ENCODE data around the gene CYP27B1. TPM values are rescaled to one million over a fixed set of nuclear protein-coding genes. Genes with fewer than 3 reads are reported as not detected.

CYP27B1 gene
- total RNA-seq, 4 donors from 2014 or later: 0.27 to 0.57 (median 0.31) TPM; not detected in 1

- H3K27ac ChIP-seq: no peak overlapping the region
- peaks cover 98% of the 10 kb centered on the region for H3K27me3 ChIP-seq
- WGBS, 2 donors (ENCODE audit: low coverage in 1 of 2): 15 to 27% methylated on average over 6 to 12 of the region's 49 CpGs
- H3K4me3 ChIP-seq: peak overlapping the region in 1 of 2 donors; percentile 26
- ATAC-seq: no peak
- peaks cover 4 to 39% (median 31%) of the 10 kb centered on the region in 3 donors for H3K4me1 ChIP-seq
- no peaks in the 10 kb centered on the region for H3K36me3 ChIP-seq
- H3K9me3 ChIP-seq: no peaks in the 10 kb centered on the region
- TF ChIP-seq POLR2AphosphoS5 (IDR thresholded peaks at IDR 0.05) (no peak), CTCF (IDR thresholded peaks at IDR 0.05) (peak in 2 of 4 experiments; percentile 10 to 20)
Observed at GRCh38 chr12:57735952-57736740, 30.7 kb downstream of the CYP27B1 start.

GRCh38 chr12:57735198-57735855 is 31.6 kb downstream of the CYP27B1 start:
- ATAC-seq: no peak
- Histone ChIP-seq H3K36me3 (no peaks in the 10 kb centered on the region), H3K4me3 (peak overlapping the region in 1 of 2 donors; percentile 26), H3K9me3 (no peaks in the 10 kb centered on the region), H3K4me1 (peaks cover 4 to 39% (median 31%) of the 10 kb centered on the region in 3 donors), H3K27me3 (peaks cover 98% of the 10 kb centered on the region), H3K27ac (no peak overlapping the region)
- no peak for TF ChIP-seq EP300 (IDR thresholded peaks at IDR 0.05)
- TF ChIP-seq POLR2A (IDR thresholded peaks at IDR 0.05): no peak
- no peak for TF ChIP-seq CTCF (IDR thresholded peaks at IDR 0.05)
- no peak for TF ChIP-seq POLR2AphosphoS5 (IDR thresholded peaks at IDR 0.05)
- WGBS, 2 donors (ENCODE audit: low coverage in 1 of 2): 28 to 39% methylated on average over 3 to 6 of the region's 8 CpGs

GRCh38 chr12:57734591-57734990 is 32.3 kb downstream of the CYP27B1 start:
- H3K27ac ChIP-seq: no peak overlapping the region
- TF ChIP-seq EP300 (IDR thresholded peaks at IDR 0.05): no peak
- TF ChIP-seq CTCF (IDR thresholded peaks at IDR 0.05): no peak
- TF ChIP-seq POLR2A (IDR thresholded peaks at IDR 0.05): no peak
- no peak for TF ChIP-seq POLR2AphosphoS5 (IDR thresholded peaks at IDR 0.05)
- WGBS, 2 donors (ENCODE audit: low coverage in 1 of 2): 43 to 89% methylated on average over 1 to 3 of the region's 4 CpGs
- ATAC-seq: no peak
- no peaks in the 10 kb centered on the region for H3K9me3 ChIP-seq
- peaks cover 98% of the 10 kb centered on the region for H3K27me3 ChIP-seq
- H3K36me3 ChIP-seq: no peaks in the 10 kb centered on the region
- H3K4me3 ChIP-seq: no peak overlapping the region
- H3K4me1 ChIP-seq: peaks cover 4 to 39% (median 31%) of the 10 kb centered on the region in 3 donors

- Histone ChIP-seq H3K27ac (no peak overlapping the region), H3K4me1 (peaks cover 4 to 37% (median 30%) of the 10 kb centered on the region in 3 donors), H3K9me3 (no peaks in the 10 kb centered on the region), H3K4me3 (no peak overlapping the region), H3K36me3 (no peaks in the 10 kb centered on the region), H3K27me3 (peaks cover 94% of the 10 kb centered on the region)
- ATAC-seq: no peak
- no peak for TF ChIP-seq POLR2AphosphoS5 (IDR thresholded peaks at IDR 0.05)
- TF ChIP-seq EP300 (IDR thresholded peaks at IDR 0.05): no peak
- no peak for TF ChIP-seq POLR2A (IDR thresholded peaks at IDR 0.05)
- 100% methylated on average over 1 of the region's 6 CpGs; no CpG with 5 or more reads in 1 of the 2 donors for WGBS, 2 donors (ENCODE audit: low coverage in 1 of 2)
Observed at GRCh38 chr12:57733928-57734327, 33.0 kb downstream of the CYP27B1 start.

GRCh38 chr12:57732726-57733593 is 33.9 kb downstream of the CYP27B1 start:
- Histone ChIP-seq H3K36me3 (no peaks in the 10 kb centered on the region), H3K4me3 (no peak overlapping the region), H3K27me3 (peaks cover 94% of the 10 kb centered on the region), H3K4me1 (peaks cover 3 to 27% (median 20%) of the 10 kb centered on the region in 3 donors), H3K9me3 (no peaks in the 10 kb centered on the region), H3K27ac (no peak overlapping the region)
- WGBS, 2 donors (ENCODE audit: low coverage in 1 of 2): 72 to 85% methylated on average over 2 to 6 of the region's 11 CpGs
- no peak for TF ChIP-seq POLR2AphosphoS5 (IDR thresholded peaks at IDR 0.05)
- no peak for ATAC-seq

Data from gastroesophageal sphincter (tissue), 4 donors.